HG03565 (cell line): ENCODE data around the gene ZSWIM6.

Experiments used
- ATAC-seq: cut with Tn5 transposase; IDR thresholded peaks from one replicate; pipeline ENCODE4 v1.9.1; 2021; ENCODE audit warnings: mild to moderate bottlenecking, moderate library complexity; ENCODE audit not compliant: unreplicated experiment

ZSWIM6 gene

DNA sequence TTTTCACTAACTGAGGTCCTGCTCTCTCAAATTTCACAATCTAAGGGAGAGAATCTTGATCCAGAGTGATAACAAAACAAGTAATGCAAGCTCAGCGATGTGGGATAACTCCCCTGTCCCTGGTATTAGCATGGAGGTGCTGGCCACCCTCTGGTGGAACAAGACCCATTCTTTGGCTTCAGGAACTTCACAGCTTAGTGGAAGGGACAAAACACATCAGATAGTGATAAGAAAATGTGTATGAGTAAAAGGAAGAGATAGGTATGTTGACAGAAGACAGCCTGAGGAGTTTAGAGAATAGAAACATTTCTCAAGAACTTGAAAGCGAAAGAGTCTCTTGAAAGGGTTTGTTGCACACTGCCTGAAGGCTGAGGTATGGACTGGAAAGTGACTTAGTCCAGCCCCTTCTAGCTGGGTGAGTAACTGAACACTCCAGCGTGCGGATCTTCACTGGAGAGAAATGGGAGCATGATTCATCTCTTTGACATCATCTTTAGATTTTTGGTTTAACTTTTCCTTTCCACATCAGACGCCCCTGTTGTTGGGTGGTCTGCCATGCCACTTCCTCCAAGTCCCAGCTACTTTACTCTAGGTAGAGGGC lies 25.4 kb upstream of the ZSWIM6 start:
- ATAC-seq, result peak; percentile 89

DNA sequence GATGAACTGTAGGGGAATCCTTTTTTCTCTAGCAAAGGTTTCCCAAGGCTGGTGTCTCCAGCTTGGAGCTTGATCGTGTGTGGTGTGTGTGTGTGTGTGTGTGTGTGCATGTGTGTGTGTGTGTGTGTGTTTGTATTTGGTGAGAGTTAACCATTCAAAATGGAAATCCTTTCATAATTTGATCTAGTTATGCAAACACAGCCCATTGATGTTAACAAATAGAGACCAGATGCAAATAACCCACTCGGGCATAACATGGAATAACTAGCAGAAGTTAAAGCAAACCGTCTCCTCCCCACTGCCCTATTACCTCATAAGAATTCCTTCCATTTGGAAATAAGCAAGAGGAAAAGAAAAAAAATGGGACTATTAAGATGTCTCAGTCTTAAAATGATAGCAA lies 24.9 kb upstream of the ZSWIM6 start:
- no peak for ATAC-seq

DNA sequence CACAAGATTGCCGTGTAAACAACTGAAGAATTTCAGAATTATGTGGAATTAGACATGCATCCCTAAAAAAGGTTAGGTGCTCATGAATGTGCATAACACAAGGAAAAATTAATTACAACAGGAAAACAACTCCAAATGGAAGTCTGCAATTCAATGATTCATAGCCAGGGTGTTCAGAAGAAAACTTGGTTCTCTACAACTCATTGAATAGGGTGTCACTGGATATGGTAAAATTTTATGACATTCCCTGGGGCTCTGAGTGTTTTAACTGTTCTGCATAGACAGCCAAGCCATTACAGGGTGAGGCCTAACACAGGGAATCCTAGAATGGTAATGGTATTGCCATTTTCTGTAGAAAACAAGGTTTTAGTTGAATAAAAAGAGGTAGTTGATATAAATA lies 24.4 kb upstream of the ZSWIM6 start:
- no peak for ATAC-seq

DNA sequence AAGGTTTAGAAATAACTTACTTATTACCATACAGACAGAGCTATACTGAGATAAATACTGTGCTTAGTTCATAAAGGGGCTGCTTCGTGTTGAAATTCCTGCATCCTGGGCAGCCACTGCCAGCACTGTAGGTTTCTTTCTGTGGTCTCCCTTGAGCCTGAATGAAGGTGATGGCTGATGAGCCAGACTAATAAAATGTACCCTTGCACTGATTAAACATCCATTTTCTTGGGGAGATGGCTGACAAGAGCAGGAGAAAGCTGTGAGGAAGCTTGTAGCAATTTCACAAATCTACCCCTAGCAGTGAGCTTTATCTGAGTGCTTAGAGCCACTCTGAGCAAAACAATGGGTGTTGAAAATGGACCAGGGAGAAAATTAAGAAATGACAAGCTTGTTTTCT lies 23.3 kb upstream of the ZSWIM6 start:
- ATAC-seq, result no peak

DNA sequence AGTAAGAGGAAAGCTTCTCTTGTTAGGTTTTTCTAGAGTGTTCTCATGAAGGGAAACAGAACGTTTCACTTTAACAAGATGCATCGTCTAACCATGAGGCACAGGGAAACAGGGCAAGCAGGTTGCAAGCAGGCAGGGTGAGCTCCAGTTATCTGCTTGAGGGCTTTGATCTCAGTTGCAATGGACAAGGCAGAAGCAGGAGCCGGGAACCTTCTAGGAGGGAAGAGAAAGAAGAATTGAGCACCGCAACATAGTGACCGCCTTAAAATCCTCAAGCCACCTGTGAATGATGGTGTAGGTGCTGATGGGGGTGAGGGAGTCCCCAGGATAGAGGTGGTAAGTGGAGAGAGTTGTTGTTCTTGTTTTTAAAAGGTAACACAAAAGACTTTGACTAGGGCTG lies 22.9 kb upstream of the ZSWIM6 start:
- ATAC-seq, result no peak

DNA sequence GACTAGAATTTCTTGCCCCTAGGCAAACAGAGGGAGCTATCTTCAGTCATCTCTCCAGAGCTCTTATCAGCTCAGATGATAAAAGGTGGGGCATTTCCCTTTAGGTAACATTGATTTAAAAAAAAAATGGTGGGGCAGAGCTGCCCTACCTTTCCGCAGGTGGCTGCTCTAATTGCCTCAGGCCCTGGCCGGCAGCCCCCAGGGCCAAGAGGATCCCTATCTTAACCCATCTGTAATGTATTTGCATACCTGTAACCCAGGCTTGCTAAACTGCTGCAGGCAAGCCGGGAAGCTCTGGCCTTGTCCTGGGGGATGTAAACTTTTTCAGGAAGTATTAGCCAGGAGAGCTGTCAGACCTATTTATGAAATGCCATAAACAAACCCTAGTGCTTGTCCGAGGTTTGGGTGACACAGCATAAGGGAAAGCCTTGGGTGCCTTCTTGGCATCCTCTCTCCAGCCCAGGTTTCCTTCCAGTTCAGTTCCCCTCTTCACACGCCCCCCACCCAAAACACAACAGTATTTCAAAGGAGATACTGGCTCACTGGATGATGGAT lies 20.9 kb upstream of the ZSWIM6 start:
- ATAC-seq, result no peak

DNA sequence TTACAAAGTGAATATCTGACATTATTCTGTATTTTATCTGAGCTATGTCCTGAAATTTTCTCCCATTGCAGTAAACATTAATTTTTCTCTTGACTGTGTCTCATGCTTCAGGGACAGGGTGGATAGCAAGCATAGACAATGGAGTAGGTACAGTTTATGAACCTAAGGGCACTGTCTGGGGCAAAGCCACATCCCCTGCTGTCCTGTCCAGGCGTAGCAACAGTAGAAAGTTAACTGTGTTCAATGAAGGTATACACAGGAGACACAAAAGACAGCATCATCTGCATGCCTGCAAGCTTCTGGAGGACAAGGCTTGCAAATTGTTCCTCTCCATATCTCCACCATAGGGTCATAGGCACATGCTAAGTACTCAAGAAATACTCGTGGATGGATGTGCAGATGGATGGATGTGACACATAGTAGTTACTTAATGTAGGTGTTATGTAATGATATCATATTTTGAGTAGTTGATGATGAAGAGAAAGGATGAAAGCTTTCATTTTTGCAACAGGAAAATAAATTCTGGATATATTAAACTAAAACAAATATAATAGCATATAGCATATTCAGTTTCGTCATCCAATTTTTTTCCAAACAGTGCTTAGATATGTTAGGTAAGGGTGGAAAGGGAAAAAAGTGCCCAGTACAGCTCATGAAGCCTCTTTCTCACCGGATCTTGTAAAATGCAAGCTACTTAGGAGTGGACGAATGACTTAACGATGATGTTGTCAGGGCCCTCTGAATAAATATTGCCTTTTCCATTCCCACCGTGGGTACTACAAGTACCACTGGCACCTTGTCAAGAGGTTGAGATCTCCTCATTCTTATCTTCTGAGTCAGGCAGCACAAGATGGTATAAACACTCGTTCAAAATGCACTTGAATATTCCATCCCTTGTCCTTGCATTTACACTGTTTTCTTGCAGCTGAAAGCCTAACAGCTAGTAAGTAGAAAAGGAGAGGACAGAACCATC lies 19.9 kb upstream of the ZSWIM6 start:
- ATAC-seq, result no peak

DNA sequence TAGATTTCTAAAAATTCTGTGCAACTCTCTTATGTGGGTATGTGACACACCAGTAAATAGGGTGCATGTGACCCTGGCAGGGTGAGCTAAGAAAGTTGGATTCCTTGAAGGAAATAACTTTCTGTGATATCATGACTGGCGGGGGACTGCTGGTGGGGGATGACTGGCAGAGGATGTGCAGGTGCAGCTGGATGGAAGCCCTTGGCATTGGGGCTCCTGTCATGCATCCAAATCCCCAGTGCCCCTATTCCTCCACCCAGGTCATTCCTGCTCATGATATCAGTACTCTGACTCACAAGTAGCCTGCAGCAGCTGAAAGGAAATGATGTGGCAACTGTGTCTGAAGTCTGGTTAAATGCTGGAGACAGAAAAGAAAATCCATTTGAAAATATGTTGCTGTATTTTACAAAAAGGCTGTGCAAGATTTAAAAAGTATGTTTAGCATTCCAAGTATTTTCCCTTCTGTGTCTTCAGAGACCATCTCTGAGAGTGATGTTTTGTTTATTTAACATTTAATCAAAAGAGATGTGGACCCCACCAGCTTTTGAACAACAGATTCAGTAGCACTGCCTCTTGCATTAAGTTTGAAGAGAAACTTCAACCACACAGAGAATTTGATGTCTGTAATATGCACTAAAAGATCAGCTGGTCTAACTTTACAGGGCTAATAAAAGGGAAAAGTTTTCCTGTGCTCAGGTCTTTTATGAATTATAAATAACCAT lies 17.9 kb upstream of the ZSWIM6 start:
- no peak for ATAC-seq

DNA sequence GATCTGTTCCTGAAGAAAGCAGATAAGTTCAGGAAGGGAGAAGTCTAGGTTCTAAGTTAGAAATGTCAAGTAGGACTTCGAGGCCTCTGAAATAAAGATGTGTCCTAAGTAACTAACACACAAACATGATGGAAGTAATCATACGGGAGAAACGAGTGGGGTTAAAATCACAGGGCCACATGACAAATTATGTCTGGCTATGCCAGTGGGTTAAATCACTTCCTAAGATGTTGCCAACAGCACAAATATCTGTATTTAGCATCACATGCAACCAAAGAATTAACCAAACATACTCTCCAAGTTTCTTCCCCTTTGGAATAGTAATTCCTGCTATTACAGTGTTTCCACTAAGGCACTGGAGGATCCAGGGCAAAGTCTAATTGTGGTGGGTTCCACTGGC lies 13.7 kb upstream of the ZSWIM6 start:
- ATAC-seq, result no peak

DNA sequence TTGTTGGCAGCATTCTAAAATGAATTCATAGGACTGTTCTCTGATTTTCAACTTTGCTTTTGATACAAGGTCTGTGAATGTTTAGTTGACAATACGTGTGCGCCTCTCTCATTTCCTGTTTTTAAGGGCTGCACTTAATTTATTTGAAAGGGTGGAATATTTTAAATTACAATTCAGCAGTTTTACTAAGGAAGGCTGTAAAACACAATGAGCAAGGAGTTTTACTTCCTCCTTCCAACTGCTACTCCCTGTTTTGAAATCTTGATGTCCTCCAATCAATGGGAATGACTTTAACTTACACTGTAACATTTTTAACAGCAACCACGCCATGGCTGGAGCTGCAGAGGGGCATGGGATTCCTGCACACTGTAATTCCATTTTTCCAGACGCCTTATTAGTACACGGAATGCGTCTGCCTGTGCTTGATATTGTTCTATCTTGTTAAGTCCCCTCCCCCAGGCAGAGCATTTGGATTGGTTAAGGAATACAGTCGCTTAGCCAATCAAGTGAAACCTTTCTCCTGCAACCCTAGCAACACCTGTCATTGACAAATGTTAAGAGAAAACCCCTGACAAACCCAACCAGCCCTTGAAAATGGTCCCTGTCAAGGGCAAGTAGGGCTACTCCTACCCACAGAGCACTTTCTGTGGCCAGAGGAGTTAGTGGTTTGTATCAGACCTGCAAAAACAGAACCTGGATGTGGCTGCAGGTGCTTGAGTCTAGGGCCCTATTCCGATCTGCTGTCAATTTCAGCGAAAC lies 12.5 kb upstream of the ZSWIM6 start:
- ATAC-seq, result peak; percentile 100

DNA sequence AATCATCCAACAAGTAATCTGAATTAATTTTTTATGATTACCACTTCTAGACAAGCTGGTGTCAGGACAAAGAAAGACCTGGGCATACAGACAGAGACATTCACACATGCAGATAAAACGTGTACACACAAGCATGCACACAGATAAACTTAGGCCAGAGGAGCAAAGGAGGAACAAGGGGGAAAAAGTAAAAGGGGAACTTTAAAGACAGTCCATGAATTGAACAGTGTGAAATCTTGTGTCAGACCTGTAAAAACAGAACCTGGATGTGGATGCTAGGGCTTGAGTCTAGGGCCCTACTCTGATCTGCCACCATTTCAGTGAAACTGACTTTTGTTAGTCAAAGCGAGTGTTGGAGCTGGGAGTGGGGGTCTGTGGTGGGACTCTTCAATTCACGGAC lies 11.2 kb upstream of the ZSWIM6 start:
- no peak for ATAC-seq

DNA sequence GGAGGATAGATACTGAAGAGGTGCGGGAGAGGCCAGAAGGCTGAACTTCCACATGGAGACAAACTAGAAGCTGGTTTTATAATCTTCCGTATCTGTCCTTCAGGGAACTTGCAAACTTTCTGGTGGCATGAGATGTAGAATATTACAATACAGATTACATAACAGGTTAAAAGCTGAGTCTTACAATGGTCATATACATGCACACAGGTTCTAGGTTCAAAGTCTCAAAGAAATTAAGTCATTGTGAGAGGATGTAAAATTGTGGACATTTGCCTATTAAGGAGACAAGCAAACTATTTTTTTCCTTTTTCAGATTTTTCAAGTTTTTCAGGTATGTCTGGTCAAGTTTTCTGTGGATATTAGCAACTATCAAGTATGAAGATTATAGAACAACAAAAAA lies 10.4 kb upstream of the ZSWIM6 start:
- ATAC-seq, result no peak

DNA sequence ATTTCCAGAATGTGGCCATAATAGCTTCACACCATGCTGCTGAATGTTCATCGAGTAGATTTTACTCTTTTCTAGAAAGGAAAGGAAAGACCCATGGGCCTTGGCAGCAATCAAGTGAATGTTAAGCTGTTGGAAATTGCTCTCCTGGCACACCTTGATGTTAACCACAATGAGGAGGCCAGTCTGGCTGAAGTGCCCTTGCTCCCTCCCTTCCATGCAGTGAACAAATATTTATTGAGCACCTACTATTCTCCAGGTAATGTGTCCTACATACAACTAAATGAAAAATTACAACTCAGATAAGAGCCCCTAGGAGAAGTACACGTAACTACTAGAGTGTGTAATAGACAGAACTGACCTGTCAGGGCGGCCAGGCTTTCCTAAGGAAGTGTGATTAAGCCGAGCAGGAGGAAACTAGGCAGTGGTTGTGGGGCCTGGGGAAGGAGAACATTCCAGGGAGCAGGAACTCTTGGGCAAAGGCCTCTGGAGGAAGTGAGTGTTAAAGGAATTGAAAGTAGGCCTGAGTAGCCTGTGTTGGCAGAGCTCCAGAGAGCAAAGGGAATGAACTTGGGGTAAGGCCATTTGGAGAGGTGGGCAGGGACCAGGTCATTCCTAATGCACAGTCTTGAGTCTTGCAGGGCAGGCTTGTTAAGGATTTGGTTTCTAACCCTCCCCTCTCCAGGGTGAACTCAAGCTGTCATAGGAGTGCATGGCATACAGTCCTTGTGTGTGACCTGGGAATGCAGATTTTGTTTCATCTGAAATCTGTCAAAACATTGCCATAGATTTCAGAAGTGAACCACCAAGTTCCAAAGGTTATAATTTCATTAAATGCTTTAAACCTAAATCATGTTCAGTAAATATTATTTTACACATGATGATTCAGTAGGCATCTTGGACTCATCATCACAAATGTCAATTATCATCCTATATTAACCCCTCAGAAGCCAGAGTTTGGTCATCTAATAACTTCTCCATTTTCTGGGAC lies 9.0 kb upstream of the ZSWIM6 start:
- ATAC-seq, result no peak

DNA sequence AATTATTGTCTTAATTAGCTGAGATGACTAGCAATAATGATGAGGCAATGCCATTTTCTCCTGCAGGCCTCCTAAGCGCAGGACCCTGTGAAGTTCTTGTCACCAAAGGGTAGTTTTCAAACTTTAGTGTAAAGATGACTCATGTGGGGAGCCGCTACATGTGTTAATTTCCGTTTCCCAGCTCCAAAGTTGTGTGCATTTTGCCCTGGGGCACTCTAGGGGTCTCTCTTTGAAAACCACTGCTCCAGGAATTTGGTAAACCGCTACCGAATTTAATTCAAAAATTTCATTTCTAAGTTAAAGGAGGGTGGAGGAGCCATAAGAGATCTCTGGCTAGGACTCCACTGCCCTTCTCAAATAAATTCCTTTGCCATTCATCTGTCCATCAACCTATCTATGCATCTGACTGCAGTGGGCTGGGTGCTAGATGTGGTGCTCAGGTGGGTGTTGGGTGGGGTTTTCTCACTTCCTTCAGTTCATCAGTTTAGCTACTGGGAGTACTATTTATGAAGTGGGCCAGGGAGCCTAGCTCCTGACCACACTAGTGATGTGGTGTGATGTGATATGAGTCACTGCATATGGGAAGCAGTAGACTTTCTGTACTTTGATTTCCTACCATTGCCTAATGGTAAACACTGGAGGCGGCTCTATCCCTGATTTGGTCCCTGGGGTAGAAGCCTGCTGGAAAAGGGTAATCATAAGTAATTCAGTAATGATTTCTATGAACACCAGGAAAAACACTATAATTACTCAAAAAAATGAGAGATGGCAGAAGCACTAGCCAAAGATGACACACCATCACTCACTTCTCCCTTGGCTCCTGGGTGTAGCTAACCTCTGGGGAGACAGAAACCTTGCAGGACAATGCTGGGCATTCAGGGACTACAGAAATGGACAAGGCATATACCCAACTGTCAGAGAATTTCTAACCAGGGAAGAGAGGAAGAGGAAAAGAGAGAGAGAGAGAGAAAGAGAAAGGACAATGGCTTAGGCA lies 4.0 kb upstream of the ZSWIM6 start:
- ATAC-seq, result peak; percentile 38

DNA sequence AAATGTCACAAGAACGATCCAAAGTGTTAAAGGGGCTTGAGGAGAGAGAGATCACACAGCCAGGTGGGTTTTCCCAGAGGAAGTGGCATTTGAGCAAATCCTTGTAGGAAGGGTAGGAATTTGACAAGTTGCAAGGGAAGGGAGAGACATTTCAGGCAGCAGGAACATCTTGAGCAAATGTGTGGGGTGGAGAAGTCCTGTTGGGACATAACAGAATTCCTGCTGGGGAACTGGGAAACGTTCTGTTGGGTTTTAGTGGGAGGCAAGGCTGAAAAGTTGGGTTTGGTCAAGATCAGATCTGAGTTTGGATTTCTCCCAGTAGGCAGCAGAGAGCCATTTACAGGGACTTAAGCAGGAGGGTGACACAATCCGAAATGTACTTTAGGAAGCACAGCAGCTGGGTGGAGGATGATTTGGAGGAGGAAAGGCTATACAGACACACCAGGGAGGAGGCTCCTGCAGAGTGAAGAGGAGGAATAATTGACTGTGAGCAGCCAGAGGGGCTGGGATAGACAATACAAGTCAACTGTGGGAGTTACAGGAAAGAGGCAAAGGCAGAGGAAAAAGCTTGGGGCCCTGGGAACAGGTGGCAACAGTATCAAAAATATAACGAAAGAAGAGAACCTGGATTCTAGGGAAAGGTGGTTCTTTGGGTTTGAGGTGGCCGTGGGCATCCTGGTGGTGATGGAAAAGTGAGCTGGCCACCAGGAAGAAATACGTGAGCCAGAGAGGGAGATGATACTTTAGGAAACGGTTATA lies 3.1 kb upstream of the ZSWIM6 start:
- ATAC-seq, result no peak

DNA sequence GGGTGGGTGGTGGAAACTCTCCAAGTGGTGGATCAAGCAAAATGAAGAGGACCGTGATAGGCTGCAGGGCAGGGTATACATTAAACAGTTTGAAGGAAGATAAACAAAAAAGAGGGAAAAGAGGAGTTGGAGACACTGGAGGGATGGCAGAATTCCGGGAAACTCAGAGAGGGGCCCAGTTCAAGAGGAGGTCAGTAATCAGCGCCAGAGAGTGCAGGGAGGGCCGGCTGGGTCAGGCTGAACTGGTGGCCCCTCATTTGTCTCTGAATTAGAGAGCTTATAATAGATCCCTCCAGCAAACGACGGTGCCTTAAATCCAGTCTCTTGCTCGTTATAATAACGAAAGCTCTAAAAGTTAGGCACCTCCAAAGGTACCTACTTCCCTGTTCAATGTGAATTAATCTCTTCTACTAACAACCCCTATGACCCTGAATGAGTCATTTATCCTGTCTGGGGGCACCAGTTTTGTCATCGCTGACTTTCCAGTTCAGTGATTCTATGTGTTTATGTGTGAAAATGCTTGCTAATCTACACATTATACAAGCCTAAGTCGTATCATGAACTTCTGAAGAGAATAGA lies 2.4 kb upstream of the ZSWIM6 start:
- ATAC-seq, result no peak

DNA sequence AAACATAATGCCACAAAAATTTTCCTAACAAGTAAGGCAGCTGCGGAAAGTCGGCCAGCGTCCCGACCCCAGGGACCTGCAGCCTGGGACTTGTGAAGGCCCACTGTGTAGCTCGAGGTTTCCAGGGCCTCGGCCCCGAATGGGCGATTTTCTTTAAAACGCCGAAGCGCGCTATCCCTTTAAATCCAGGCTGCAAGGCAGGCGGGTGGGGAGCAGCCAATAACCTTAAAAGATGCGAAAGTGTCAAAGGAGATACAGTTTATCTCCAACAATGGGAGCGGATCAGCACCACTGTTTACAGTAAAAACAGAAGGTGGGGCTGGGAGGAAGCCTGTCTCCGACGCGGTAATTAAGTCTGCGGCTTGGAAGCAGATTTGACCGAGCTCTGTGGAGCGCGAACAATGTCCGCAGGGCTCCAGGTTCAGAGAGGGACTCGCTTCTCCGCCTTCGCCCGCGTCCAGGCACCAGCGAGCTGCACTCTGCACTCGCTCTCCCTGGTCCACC lies 1.7 kb upstream of the ZSWIM6 start:
- ATAC-seq, result no peak
